Measurements from ENCODE around the gene SOCS4.

DNA sequence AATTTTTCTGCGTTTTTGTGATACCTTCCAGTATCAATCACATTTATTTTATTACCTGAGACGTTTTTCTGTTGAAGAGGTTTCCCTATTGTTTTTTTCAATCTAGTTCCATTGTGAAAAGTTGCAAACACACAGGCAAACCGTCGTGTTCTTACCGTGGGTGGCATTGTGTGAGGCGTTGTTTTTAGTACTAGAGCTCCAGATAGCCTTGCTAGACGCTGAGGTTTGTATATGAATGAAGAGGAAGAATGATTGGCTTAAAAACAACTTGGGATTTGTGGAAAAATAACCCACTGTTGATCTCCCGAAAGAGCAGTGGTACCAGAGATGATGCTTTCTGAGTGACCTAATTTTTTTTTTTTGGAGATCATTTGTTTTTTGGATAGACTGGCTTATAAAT, 1.0 kb downstream of the SOCS4 start:
- TF ChIP-seq EZH2 (IDR thresholded peaks at IDR 0.05): no peak
- no peak for TF ChIP-seq POLR2AphosphoS5 (IDR thresholded peaks at IDR 0.05; ENCODE audit: borderline replicate concordance, low read depth, low read length)
- no peak for TF ChIP-seq FOXP2 (optimal IDR thresholded peaks at IDR 0.05; ENCODE audit: control extremely low read depth, extremely low read length, insufficient read depth)

Data from SK-N-MC (cell line).